ENCODE measurements around the gene WNT2B. TPM values are rescaled to one million over a fixed set of nuclear protein-coding genes. Genes with fewer than 3 reads are reported as not detected.

The WNT2B gene
- total RNA-seq, 1 experiment from 2014 or later, result 0.68 TPM

- Histone ChIP-seq H3T11ph (ENCODE audit: low read length) (no peak overlapping the region), H4K91ac (ENCODE audit: insufficient read length, low read depth, low read length) (no peak overlapping the region), H3K27ac (ENCODE audit: insufficient read length, low read depth, low read length) (no peak overlapping the region), H3K56ac (ENCODE audit: insufficient read length, low read depth, low read length) (no peak overlapping the region), H2BK20ac (ENCODE audit: low read depth, low read length, poor library complexity, severe bottlenecking) (no peak overlapping the region), H3K4me2 (ENCODE audit: insufficient read depth, insufficient read length, low read length) (peak overlapping the region; percentile 93), H2AK5ac (ENCODE audit: insufficient read length, low read length) (no peak overlapping the region), H2BK5ac (ENCODE audit: insufficient read length, low read length) (no peak overlapping the region), H3K4ac (ENCODE audit: low read depth, low read length) (no peak overlapping the region), H3K14ac (ENCODE audit: insufficient read depth, low read length) (no peak overlapping the region), H3K79me1 (ENCODE audit: insufficient read depth, low read depth, low read length, poor library complexity, severe bottlenecking) (no peaks in the 10 kb centered on the region), H3K18ac (ENCODE audit: insufficient read length, low read depth, low read length) (no peak overlapping the region), H2BK12ac (ENCODE audit: insufficient read length, low read depth, low read length) (no peak overlapping the region), H3K23ac (ENCODE audit: insufficient read length, low read depth, low read length) (no peak overlapping the region), H3K27me3 (ENCODE audit: insufficient read depth, low read length) (peaks cover 58% of the 10 kb centered on the region), H3K4me1 (ENCODE audit: insufficient read depth, low read length) (0 out of 2 replicates have a peak, but pooled peaks cover 3% of the 10 kb centered on the region), H3K79me2 (ENCODE audit: insufficient read depth, low read length) (no peaks in the 10 kb centered on the region), H2BK15ac (ENCODE audit: low read depth, low read length) (no peak overlapping the region), H3K9me3 (ENCODE audit: control insufficient read depth, low read depth, low read length) (no peaks in the 10 kb centered on the region), H4K8ac (replicated peaks; ENCODE audit: insufficient read length, low read depth, low read length) (no peak overlapping the region), H4K5ac (ENCODE audit: insufficient read length, low read depth, low read length) (no peak overlapping the region), H4K20me1 (ENCODE audit: control insufficient read depth, insufficient read depth, insufficient read length) (no peaks in the 10 kb centered on the region), H3K23me2 (ENCODE audit: insufficient read length, low read depth, low read length, poor library complexity, severe bottlenecking) (peaks cover 25% of the 10 kb centered on the region), H2BK120ac (ENCODE audit: low read depth, low read length, poor library complexity, severe bottlenecking) (no peak overlapping the region), H2AFZ (ENCODE audit: low read length) (no peak overlapping the region), H3K9ac (ENCODE audit: extremely low read depth, insufficient read length, low read length) (no peak overlapping the region)
- TF ChIP-seq CTCF (conservative IDR thresholded peaks at IDR 0.05), result no peak
- no CpG with 5 or more reads among the region's 9 CpGs for WGBS (ENCODE audit: extremely low coverage, insufficient read length, low lambda C conversion rate)
- Mint-ChIP-seq H3K4me3 (peak overlapping the region; percentile 70 to 88), H3K9me3 (no peaks in the 10 kb centered on the region; a peak in 1 of 5 replicates), H3K4me1 (peaks cover 27 to 56% of the 10 kb centered on the region in 2 experiments), H3K36me3 (ENCODE audit: insufficient read depth in 1 of 3, low read depth in 3 of 3) (no peaks in the 10 kb centered on the region), H3K27me3 (ENCODE audit: low read depth) (peaks cover 96% of the 10 kb centered on the region), H3K27ac (no peak overlapping the region)
- DNase-seq, result no peak
These were observed 1.4 kb upstream of the WNT2B start for GRCh38 chr1:112507336-112507735.
